HG03439 (cell line): ENCODE data around the gene VEPH1.

Source experiments
- ATAC-seq: cut with Tn5 transposase; IDR thresholded peaks from one replicate; pipeline ENCODE4 v1.9.1; 2021; ENCODE audit warnings: mild to moderate bottlenecking, moderate library complexity; ENCODE audit not compliant: unreplicated experiment

VEPH1 gene

GRCh38 chr3:157438194-157438730, 65.0 kb downstream of the VEPH1 start:
- no peak for ATAC-seq

- no peak for ATAC-seq
These were observed 66.5 kb downstream of the VEPH1 start, which contains the start of gene PTX3 for GRCh38 chr3:157436583-157437291. TSS of gene PTX3 (plus strand) at chr3:157436850. CDS start at chr3:157436934, 84 bp downstream.

- no peak for ATAC-seq
These were observed 73.5 kb downstream of the VEPH1 start for GRCh38 chr3:157429708-157430107.

GRCh38 chr3:157428853-157429252, 74.4 kb downstream of the VEPH1 start:
- no peak for ATAC-seq

- no peak for ATAC-seq
These were observed 75.3 kb downstream of the VEPH1 start for GRCh38 chr3:157427901-157428300.

- ATAC-seq = no peak
These were observed 79.9 kb downstream of the VEPH1 start for GRCh38 chr3:157423337-157423736.

GRCh38 chr3:157420606-157421130, 82.5 kb downstream of the VEPH1 start:
- no peak for ATAC-seq

GRCh38 chr3:157418104-157418503, 85.1 kb downstream of the VEPH1 start:
- ATAC-seq = no peak

GRCh38 chr3:157417247-157417646, 86.0 kb downstream of the VEPH1 start:
- ATAC-seq = no peak

GRCh38 chr3:157416347-157417087, 86.7 kb downstream of the VEPH1 start:
- ATAC-seq = no peak

GRCh38 chr3:157414861-157415260, 88.4 kb downstream of the VEPH1 start:
- no peak for ATAC-seq

GRCh38 chr3:157412323-157412855, 90.8 kb downstream of the VEPH1 start:
- ATAC-seq = no peak

- no peak for ATAC-seq
These were observed 92.3 kb downstream of the VEPH1 start for GRCh38 chr3:157410945-157411344.

GRCh38 chr3:157409516-157409915, 93.7 kb downstream of the VEPH1 start:
- no peak for ATAC-seq

- no peak for ATAC-seq
These were observed 94.6 kb downstream of the VEPH1 start for GRCh38 chr3:157408499-157409149.

- ATAC-seq = no peak
These were observed 95.4 kb downstream of the VEPH1 start for GRCh38 chr3:157407769-157408168.

- ATAC-seq = no peak
These were observed 96.8 kb downstream of the VEPH1 start for GRCh38 chr3:157406394-157406793.

GRCh38 chr3:157405457-157405856, 97.8 kb downstream of the VEPH1 start:
- ATAC-seq = no peak

GRCh38 chr3:157404381-157404780, 98.8 kb downstream of the VEPH1 start:
- no peak for ATAC-seq

- ATAC-seq = no peak
These were observed 104.6 kb downstream of the VEPH1 start for GRCh38 chr3:157398598-157398997.

GRCh38 chr3:157394411-157394810, 108.8 kb downstream of the VEPH1 start:
- no peak for ATAC-seq
